HG03097 (cell line): ENCODE results near the gene C1GALT1.
"Not testable (repeated sequence)": the region's sequence is repeated elsewhere in the genome, so short reads cannot be mapped to it uniquely, and the experiment has no call there.

Experiments used
- ATAC-seq: cut with Tn5 transposase; IDR thresholded peaks from one replicate; pipeline ENCODE4 v1.9.1; 2021; ENCODE audit not compliant: unreplicated experiment, low FRiP score

C1GALT1 gene

GRCh38 chr7:7166318-7166717 lies 16.0 kb upstream of the C1GALT1 start:
- ATAC-seq = no peak

DNA sequence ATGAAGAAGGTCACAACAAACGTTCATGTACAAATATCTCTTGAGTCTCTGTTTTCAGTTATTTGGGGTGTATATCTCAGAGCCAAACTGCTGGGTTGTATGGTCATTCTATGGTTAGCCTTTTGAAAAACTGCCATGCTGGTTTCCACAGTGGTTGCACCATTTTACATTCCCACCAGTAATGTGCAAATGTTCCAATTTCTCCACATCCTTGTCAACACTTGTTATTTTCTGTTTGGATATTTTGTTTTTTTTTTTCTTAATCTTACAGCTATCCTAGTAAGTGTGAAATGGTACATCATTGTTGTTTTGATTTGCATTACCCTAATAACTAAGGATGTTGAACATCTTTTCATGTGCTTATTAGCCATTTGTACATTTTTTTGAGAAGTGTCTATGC lies 13.0 kb upstream of the C1GALT1 start:
- no peak for ATAC-seq

GRCh38 chr7:7173956-7174632 lies 8.2 kb upstream of the C1GALT1 start:
- no peak for ATAC-seq

- no peak for ATAC-seq
Observed at GRCh38 chr7:7175075-7175695, 7.2 kb upstream of the C1GALT1 start.

DNA sequence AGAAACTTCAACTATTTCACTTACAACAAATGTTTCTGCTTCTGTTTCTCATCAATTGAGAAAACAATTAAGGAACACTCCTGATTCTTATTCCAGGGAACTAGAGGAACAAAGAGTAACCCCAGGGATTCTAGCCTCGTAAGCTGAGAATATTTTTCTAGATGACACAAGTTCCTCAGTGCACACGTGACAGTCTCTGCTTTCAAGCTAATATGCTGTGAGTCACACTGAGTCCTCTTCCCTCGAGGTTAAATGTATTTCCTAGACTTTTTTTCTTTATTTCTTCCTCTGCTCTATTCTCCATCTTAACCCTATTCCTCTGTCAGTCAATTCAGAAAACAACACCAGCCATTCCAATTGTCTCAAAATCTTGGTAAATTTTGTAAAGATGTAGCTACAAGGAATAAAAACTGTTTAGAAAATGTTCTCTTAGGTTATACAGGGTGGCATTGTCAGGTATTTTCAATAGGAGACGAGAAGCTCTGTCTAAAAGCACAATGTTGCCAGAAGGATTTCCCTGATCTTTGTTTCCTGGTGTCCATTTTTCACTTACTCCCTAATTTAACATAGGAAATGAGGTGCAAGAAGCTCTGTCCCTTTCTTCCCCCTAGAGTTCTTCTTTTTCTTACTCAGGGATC lies 5.8 kb upstream of the C1GALT1 start:
- ATAC-seq = no peak

GRCh38 chr7:7177044-7177517 lies 5.3 kb upstream of the C1GALT1 start:
- ATAC-seq = no peak

- ATAC-seq = no peak
Observed at GRCh38 chr7:7178081-7178480, 4.3 kb upstream of the C1GALT1 start.

DNA sequence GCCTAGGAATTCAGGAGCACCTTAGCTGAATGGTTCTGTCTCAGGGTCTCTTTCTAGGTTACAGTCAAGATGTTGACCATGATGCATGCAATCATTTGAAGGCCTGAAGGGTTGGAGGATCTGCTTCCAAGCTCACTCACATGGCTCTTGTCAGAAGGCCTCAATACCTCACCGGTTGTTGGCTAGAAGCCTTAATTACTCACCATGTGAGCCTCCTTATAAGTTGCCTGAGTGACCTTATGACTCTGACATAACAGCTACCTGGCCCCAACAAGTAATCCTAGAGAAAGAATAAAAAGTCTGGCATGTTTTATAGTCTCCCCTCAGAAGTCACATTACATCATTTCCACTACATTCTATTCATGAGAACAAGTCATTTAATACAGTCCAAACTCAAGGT lies 3.4 kb upstream of the C1GALT1 start:
- ATAC-seq = no peak

GRCh38 chr7:7180725-7181449 lies 1.5 kb upstream of the C1GALT1 start:
- ATAC-seq = no peak

DNA sequence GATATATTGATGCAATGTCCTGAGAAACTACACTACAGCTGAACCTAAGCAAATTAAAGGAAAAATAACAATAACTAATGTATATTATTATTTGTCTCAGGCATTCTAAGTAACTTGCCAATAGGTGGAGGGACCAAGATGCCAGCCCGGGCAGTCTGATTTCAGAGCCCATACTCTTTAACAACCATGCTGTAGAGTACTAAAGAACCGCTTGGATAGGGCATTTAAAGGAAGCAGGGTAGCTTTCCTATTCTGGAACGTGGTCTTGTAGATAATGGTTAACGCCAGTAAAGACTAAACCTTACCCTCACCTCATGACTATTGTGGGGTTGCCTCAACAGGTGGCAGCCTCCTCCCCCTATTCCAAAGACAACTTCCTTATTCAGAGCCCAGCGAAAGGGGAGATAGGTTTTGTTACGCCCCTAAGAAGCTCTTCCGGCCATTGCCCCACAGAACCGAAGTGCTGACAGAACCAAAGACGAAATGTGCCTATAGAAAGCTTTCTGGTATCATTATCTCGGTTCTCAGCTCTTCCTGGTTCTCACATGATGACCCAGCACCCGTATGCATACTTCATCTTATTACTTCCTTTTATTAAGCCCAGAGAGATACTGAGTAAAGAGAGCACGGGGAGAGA lies 707 bp upstream of the C1GALT1 start:
- ATAC-seq = peak; percentile 33

DNA sequence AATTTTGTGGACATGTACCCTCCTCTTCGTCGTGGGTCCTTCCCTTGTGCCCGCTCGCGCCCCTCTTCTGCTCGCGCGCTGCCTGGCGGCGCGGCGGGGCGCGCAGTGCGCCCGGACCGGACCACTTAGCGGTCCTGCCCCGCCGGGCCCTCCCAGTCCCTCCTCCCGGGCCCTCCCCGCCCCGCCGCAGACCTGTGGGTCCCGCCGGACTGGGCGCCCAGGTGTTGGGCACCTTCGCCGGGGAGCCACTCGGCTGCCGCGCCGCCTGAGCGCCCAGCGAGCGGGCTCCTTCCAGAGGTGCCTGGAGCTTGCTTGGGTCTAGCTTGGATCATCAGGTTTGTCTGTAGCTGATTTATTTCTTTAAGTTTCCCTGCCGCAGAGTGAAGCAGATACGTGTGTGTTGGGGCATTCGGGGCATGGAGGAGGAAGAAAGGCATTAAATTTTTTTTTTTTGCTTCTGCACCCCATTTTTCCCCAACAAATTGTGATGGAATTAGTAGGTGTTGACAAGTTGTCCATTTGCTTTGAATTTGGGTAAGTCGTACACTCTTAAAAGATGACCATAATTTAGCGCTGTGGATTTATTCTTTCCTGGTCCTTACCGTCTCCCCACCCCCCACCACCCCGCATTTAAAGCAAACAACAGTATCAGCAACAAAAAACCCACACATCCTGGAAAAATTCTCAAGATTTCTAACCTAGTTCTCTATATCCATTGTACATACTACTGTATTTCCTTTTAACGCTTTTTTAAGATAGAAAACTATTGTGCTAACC lies 905 bp downstream of the C1GALT1 start:
- ATAC-seq = peak; percentile 26

DNA sequence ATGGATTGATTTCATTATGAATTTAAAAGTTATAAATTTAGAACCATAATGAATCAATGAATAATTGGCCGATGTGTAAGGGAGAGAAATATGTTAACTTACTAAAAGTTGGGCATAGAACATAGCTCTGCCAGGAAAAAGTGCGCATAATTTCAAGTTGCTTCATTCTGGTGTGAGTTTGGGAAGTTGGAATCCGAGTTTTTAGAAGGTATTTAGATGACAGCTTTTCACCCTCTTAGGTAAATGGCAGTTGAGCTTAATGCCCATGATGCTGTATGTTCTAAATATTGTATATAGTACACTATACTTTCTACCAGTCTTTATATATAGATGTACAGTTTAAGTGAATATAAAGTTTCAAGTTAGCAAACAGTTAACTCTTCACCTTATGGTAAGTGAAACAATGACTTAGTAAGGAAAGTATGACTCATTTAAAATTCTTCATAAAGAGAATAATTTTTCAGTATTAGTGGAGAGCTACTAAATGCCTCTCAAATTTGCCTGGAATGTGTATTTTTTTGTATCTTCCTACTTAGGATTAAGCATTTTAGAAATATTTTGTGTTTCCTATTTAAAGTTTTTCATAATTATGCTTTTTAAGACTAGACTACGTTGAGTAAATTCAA lies 1.6 kb downstream of the C1GALT1 start:
- ATAC-seq = no peak

- no peak for ATAC-seq
Observed at GRCh38 chr7:7185371-7185989, 3.1 kb downstream of the C1GALT1 start.

DNA sequence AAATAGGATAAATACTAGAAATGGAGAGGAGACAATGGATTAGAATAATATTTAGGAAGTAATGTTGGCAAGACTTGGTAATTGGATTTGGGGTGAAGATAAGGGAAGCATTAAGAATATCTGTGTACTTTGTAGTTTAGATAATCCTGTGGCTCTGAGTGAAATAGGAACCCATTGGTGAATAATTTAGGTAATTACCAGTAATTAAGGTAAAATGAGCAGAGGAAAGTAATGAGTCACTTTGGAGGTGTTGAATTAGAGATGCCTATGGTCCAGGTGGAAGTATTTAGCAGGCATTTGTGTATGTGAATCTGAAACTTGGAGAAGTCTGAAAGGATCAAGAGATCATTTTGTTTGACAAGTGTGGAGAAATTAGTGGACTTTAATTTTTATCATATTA lies 5.7 kb downstream of the C1GALT1 start:
- ATAC-seq = no peak

GRCh38 chr7:7188742-7189141 lies 6.4 kb downstream of the C1GALT1 start:
- no peak for ATAC-seq

DNA sequence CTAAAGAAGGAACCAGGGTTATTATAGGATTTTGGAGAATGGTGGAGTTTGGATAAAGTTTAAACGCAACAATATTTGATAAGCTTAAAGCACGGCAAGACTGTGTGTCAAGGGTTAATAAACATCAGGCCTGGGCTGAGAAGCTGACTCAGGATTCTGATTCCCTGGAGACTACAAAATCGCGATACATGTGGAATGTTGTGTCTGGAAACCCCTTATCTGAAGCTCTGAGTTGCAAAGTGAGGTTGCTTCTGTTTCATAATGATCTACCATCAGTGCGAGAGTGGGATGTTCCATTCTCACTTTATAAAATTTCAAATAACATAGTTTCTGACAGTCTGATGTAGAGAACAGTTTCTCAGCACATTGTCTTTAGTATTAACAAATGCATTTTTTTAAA lies 7.8 kb downstream of the C1GALT1 start:
- no peak for ATAC-seq

DNA sequence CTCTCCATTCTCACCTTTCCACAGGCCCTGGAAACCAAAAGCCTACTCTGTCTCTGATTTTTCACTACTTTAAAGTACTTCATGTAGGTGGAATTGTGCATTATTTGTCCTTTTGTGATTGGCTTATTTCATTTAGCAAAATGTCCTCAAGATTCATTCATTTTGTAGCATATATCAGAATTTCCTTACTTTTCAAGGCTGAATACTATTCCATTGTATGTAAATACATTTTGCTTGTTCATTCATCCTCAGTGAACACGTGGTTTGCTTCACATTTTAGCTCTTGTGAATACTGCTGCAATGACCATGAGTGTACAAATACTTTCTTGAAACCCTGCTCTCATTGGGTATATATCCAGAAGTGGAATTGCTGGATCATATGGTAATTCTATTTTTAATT lies 8.8 kb downstream of the C1GALT1 start:
- ATAC-seq = no peak

DNA sequence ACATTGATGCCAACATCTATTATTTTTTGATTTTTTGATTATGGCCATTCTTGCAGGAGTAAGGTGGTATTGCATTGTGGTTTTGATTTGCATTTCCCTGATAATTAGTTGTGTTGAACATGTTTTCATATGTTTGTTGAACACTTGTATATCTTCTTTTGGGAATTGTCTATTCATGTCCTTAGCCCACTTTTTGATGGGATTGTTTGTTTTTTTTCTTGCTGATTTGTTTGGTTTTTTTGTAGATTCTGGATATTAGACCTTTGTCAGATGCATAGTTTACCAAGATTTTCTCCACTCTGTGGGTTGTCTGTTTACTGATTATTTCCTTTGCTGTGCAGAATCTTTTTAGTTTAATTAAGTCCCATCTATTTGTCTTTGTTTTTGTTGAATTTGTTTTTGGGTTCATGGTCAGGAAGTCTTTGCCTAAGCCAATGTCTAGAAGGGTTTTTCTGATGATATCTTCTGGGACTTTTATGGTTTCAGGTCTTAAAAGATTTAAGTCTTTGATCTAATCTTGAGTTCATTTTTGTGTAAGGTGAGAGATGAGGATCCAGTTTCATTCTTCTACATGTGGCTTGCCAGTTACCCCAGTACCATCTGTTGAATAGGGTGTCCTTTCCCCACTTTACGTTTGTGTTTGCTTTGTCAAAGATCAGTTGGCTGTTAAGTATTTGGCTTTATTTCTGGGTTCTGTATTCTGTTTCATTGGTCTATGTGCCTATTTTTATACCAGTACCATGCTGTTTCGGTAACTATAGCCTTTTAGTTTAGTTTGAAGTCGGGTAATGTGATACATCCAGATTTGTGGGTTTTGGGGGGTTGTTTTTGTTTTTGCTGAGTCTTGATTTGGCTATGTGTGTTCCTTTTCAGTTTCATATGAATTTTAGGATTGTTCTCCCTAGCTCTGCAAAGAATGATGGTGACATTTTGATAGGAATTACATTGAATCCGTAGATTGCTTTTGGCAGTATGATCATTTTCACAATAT lies 10.7 kb downstream of the C1GALT1 start:
- ATAC-seq = not testable (repeated sequence)
